ENCODE measurements around the gene SH3RF2. TPM values are rescaled to one million over a fixed set of nuclear protein-coding genes. Genes with fewer than 3 reads are reported as not detected.

SH3RF2 gene
- total and polyA plus RNA-seq, 4 donors = 1.0 to 10.5 (median 4.9) TPM

DNA sequence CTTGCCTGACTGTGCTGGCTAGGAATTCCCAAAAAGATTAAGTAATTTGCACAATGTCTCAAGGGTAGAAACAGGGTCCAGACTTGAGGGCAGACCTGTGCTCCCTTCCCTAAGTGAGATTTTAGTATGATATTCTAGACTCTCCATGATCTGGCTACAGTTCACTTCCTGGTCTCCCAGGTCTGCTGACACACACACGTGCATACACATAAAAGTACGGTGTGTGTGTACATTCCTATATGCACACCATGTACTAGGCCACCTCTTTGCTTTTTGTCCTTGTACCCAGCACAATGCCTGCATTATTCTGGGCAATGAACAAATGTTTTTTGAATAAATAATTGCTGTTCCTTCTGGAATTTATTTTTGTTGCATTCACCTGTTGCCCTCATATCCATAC lies 83.7 kb downstream of the SH3RF2 start:
- no peak for DNase-seq (ENCODE audit: low spot score)
- Histone ChIP-seq H3K27ac (ENCODE audit: low read depth in 1 of 2, low read length in 2 of 2) (no peak overlapping the region), H3K36me3 (ENCODE audit: control insufficient read depth in 4 of 4, insufficient read depth in 3 of 4, low read depth in 1 of 4, low read length in 3 of 4) (peaks cover 0 to 10% (median under 1%) of the 10 kb centered on the region in 4 donors), H3K4me3 (ENCODE audit: low read depth in 1 of 3, low read length in 3 of 3) (no peak overlapping the region), H3K9ac (ENCODE audit: low read depth in 1 of 2, low read length in 2 of 2) (no peak overlapping the region), H3K27me3 (ENCODE audit: control insufficient read depth in 4 of 4, insufficient read depth in 4 of 4, low read length in 3 of 4) (no peaks in the 10 kb centered on the region), H3K4me1 (ENCODE audit: control insufficient read depth in 4 of 4, insufficient read depth in 4 of 4, low read length in 3 of 4) (peaks cover 0 to 2% (median 0%) of the 10 kb centered on the region in 4 donors), H3K9me3 (ENCODE audit: control insufficient read depth in 4 of 4, low read length in 3 of 4) (no peaks in the 10 kb centered on the region)
- TF ChIP-seq HNF4G (IDR thresholded peaks at IDR 0.05) (no peak), SP1 (IDR thresholded peaks at IDR 0.05) (no peak), HNF4A (conservative IDR thresholded peaks at IDR 0.05) (no peak), GABPA (IDR thresholded peaks at IDR 0.05 in 1 of 2, conservative IDR thresholded peaks at IDR 0.05 in 1 of 2) (no peak), FOXA2 (IDR thresholded peaks at IDR 0.05) (no peak), JUND (IDR thresholded peaks at IDR 0.05) (no peak)
- TF ChIP-seq, protein P1, sequence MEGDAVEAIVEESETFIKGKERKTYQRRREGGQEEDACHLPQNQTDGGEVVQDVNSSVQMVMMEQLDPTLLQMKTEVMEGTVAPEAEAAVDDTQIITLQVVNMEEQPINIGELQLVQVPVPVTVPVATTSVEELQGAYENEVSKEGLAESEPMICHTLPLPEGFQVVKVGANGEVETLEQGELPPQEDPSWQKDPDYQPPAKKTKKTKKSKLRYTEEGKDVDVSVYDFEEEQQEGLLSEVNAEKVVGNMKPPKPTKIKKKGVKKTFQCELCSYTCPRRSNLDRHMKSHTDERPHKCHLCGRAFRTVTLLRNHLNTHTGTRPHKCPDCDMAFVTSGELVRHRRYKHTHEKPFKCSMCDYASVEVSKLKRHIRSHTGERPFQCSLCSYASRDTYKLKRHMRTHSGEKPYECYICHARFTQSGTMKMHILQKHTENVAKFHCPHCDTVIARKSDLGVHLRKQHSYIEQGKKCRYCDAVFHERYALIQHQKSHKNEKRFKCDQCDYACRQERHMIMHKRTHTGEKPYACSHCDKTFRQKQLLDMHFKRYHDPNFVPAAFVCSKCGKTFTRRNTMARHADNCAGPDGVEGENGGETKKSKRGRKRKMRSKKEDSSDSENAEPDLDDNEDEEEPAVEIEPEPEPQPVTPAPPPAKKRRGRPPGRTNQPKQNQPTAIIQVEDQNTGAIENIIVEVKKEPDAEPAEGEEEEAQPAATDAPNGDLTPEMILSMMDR (IDR thresholded peaks at IDR 0.05; ENCODE audit: low read depth, low read length, missing input control) = no peak
- 61% methylated on average over 2 of the region's 2 CpGs for WGBS

DNA sequence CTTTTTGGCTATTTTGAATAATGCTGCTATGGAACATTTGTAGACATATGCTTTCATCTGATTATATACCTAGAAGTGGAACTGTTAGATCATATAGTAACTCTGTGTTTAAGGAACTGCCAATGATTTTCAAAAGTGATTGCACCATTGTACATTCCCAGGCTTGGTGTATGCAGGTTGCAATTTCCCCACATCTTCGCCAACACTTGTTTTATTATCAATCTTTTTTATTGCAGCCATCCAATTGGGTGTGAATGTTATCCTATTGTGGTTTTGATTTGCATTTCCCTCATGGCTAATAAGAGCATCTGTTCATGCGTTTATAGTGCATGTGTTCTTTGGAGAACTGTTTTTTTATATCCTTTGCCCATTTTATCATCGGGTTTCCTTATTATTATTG lies 87.7 kb downstream of the SH3RF2 start:
- Histone ChIP-seq H3K36me3 (ENCODE audit: control insufficient read depth in 4 of 4, insufficient read depth in 3 of 4, low read depth in 1 of 4, low read length in 3 of 4) (no peaks in the 10 kb centered on the region), H3K27ac (ENCODE audit: low read depth in 1 of 2, low read length in 2 of 2) (no peak overlapping the region), H3K9me3 (ENCODE audit: control insufficient read depth in 4 of 4, low read length in 3 of 4) (no peaks in the 10 kb centered on the region), H3K27me3 (ENCODE audit: control insufficient read depth in 4 of 4, insufficient read depth in 4 of 4, low read length in 3 of 4) (no peaks in the 10 kb centered on the region), H3K4me3 (ENCODE audit: low read depth in 1 of 3, low read length in 3 of 3) (no peak overlapping the region), H3K9ac (ENCODE audit: low read depth in 1 of 2, low read length in 2 of 2) (no peak overlapping the region), H3K4me1 (ENCODE audit: control insufficient read depth in 4 of 4, insufficient read depth in 4 of 4, low read length in 3 of 4) (no peaks in the 10 kb centered on the region)
- no peak for DNase-seq (ENCODE audit: low spot score)
- TF ChIP-seq RAD21 (IDR thresholded peaks at IDR 0.05) (no peak), EGR1 (IDR thresholded peaks at IDR 0.05; ENCODE audit: low read depth in 2 of 2) (no peak), YY1 (IDR thresholded peaks at IDR 0.05) (no peak), TAF1 (conservative IDR thresholded peaks at IDR 0.05) (no peak), HNF4G (IDR thresholded peaks at IDR 0.05) (no peak), NR2F2 (IDR thresholded peaks at IDR 0.05) (no peak), HNF4A (conservative IDR thresholded peaks at IDR 0.05) (no peak), GABPA (IDR thresholded peaks at IDR 0.05 in 1 of 2, conservative IDR thresholded peaks at IDR 0.05 in 1 of 2) (no peak), FOXA2 (IDR thresholded peaks at IDR 0.05) (no peak), FOXA1 (IDR thresholded peaks at IDR 0.05) (no peak), JUND (IDR thresholded peaks at IDR 0.05) (no peak), RXRA (IDR thresholded peaks at IDR 0.05) (no peak)
- TF ChIP-seq, protein P2, sequence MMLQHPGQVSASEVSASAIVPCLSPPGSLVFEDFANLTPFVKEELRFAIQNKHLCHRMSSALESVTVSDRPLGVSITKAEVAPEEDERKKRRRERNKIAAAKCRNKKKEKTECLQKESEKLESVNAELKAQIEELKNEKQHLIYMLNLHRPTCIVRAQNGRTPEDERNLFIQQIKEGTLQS (IDR thresholded peaks at IDR 0.05) = no peak
- TF ChIP-seq, protein P1 (IDR thresholded peaks at IDR 0.05; ENCODE audit: low read depth, low read length, missing input control) = no peak
- TF ChIP-seq, protein P3, sequence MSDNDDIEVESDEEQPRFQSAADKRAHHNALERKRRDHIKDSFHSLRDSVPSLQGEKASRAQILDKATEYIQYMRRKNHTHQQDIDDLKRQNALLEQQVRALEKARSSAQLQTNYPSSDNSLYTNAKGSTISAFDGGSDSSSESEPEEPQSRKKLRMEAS (IDR thresholded peaks at IDR 0.05) = no peak
- TF ChIP-seq, protein P4, sequence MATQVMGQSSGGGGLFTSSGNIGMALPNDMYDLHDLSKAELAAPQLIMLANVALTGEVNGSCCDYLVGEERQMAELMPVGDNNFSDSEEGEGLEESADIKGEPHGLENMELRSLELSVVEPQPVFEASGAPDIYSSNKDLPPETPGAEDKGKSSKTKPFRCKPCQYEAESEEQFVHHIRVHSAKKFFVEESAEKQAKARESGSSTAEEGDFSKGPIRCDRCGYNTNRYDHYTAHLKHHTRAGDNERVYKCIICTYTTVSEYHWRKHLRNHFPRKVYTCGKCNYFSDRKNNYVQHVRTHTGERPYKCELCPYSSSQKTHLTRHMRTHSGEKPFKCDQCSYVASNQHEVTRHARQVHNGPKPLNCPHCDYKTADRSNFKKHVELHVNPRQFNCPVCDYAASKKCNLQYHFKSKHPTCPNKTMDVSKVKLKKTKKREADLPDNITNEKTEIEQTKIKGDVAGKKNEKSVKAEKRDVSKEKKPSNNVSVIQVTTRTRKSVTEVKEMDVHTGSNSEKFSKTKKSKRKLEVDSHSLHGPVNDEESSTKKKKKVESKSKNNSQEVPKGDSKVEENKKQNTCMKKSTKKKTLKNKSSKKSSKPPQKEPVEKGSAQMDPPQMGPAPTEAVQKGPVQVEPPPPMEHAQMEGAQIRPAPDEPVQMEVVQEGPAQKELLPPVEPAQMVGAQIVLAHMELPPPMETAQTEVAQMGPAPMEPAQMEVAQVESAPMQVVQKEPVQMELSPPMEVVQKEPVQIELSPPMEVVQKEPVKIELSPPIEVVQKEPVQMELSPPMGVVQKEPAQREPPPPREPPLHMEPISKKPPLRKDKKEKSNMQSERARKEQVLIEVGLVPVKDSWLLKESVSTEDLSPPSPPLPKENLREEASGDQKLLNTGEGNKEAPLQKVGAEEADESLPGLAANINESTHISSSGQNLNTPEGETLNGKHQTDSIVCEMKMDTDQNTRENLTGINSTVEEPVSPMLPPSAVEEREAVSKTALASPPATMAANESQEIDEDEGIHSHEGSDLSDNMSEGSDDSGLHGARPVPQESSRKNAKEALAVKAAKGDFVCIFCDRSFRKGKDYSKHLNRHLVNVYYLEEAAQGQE (IDR thresholded peaks at IDR 0.05) = no peak
- TF ChIP-seq, protein P5, sequence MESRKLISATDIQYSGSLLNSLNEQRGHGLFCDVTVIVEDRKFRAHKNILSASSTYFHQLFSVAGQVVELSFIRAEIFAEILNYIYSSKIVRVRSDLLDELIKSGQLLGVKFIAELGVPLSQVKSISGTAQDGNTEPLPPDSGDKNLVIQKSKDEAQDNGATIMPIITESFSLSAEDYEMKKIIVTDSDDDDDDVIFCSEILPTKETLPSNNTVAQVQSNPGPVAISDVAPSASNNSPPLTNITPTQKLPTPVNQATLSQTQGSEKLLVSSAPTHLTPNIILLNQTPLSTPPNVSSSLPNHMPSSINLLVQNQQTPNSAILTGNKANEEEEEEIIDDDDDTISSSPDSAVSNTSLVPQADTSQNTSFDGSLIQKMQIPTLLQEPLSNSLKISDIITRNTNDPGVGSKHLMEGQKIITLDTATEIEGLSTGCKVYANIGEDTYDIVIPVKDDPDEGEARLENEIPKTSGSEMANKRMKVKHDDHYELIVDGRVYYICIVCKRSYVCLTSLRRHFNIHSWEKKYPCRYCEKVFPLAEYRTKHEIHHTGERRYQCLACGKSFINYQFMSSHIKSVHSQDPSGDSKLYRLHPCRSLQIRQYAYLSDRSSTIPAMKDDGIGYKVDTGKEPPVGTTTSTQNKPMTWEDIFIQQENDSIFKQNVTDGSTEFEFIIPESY (IDR thresholded peaks at IDR 0.05) = no peak
- WGBS = 90% methylated on average over 3 of the region's 3 CpGs

All from liver (tissue), 9 donors.